Measurements from ENCODE around the gene PKN1.

DNA sequence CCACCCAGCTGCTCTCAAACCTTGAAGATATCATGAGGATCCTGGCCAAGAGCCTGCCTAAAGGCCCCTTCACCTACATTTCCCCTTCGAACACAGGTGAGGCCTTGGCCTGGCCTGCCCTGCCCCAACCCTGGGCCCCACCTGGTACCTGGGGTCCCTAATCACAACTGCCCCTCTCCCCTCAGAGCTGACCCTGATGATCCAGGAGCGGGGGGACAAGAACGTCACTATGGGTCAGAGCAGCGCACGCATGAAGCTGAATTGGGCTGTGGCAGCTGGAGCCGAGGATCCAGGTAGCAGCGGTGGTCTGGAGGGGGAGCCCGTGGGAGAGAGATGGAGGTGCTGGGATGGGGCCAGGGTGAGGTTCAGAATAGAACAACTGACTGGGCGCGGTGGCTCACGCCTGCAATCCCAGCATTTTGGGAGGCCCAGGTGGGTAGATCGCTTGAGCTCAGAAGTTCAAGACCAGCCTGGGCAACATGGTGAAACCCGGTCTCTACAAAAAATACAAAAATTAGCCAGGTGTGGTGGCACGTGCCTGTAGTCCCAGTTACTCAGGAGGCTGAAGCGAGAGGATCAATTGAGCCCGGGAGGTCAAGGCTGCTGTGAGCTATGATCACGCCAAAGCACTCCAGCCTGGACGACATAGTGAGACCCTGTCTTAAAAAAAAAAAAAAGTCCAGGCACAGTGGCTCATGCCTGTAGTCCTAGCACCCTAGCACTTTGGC, 31.5 kb upstream of the PKN1 start:
- TF ChIP-seq, protein P1, sequence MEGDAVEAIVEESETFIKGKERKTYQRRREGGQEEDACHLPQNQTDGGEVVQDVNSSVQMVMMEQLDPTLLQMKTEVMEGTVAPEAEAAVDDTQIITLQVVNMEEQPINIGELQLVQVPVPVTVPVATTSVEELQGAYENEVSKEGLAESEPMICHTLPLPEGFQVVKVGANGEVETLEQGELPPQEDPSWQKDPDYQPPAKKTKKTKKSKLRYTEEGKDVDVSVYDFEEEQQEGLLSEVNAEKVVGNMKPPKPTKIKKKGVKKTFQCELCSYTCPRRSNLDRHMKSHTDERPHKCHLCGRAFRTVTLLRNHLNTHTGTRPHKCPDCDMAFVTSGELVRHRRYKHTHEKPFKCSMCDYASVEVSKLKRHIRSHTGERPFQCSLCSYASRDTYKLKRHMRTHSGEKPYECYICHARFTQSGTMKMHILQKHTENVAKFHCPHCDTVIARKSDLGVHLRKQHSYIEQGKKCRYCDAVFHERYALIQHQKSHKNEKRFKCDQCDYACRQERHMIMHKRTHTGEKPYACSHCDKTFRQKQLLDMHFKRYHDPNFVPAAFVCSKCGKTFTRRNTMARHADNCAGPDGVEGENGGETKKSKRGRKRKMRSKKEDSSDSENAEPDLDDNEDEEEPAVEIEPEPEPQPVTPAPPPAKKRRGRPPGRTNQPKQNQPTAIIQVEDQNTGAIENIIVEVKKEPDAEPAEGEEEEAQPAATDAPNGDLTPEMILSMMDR (IDR thresholded peaks at IDR 0.05; ENCODE audit: insufficient read depth, low read length) = no peak
- TF ChIP-seq POLR2AphosphoS5 (IDR thresholded peaks at IDR 0.05; ENCODE audit: low read depth) (no peak), GABPA (IDR thresholded peaks at IDR 0.05; ENCODE audit: low read depth) (no peak), SPI1 (IDR thresholded peaks at IDR 0.05; ENCODE audit: borderline replicate concordance, low read depth) (no peak)
- TF ChIP-seq, protein P2, sequence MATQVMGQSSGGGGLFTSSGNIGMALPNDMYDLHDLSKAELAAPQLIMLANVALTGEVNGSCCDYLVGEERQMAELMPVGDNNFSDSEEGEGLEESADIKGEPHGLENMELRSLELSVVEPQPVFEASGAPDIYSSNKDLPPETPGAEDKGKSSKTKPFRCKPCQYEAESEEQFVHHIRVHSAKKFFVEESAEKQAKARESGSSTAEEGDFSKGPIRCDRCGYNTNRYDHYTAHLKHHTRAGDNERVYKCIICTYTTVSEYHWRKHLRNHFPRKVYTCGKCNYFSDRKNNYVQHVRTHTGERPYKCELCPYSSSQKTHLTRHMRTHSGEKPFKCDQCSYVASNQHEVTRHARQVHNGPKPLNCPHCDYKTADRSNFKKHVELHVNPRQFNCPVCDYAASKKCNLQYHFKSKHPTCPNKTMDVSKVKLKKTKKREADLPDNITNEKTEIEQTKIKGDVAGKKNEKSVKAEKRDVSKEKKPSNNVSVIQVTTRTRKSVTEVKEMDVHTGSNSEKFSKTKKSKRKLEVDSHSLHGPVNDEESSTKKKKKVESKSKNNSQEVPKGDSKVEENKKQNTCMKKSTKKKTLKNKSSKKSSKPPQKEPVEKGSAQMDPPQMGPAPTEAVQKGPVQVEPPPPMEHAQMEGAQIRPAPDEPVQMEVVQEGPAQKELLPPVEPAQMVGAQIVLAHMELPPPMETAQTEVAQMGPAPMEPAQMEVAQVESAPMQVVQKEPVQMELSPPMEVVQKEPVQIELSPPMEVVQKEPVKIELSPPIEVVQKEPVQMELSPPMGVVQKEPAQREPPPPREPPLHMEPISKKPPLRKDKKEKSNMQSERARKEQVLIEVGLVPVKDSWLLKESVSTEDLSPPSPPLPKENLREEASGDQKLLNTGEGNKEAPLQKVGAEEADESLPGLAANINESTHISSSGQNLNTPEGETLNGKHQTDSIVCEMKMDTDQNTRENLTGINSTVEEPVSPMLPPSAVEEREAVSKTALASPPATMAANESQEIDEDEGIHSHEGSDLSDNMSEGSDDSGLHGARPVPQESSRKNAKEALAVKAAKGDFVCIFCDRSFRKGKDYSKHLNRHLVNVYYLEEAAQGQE (IDR thresholded peaks at IDR 0.05; ENCODE audit: insufficient replicate concordance, low read depth) = no peak

Measured in HL-60 (cell line).